Neuronal stem cell (in vitro differentiated cells): ENCODE data around the gene NFE2L3.

Experiments used
- DNase-seq: peaks from one replicate; pipeline ENCODE4 v3.0.0-alpha.2; 2013; ENCODE audit warnings: low spot score
- H2AFZ ChIP-seq: one replicate; pipeline ENCODE4 v1.6.1; 2013; ENCODE audit warnings: mild to moderate bottlenecking, low read length, inconsistent platforms
- H2AK5ac ChIP-seq: 2 replicates; pipeline ENCODE4 v1.6.1; 2013; ENCODE audit warnings: low read depth, mild to moderate bottlenecking, inconsistent platforms, low read length, moderate library complexity, mixed read lengths
- H2BK120ac ChIP-seq: 2 replicates; pipeline ENCODE4 v1.6.1; 2013; ENCODE audit warnings: low read depth, mild to moderate bottlenecking, inconsistent platforms, low read length, moderate library complexity, mixed read lengths
- H2BK12ac ChIP-seq: one replicate; pipeline ENCODE4 v1.6.1; 2013; ENCODE audit warnings: low read length, inconsistent platforms
- H2BK15ac ChIP-seq: 2 replicates; pipeline ENCODE4 v1.6.1; 2013; ENCODE audit warnings: mild to moderate bottlenecking, low read length, inconsistent platforms, mixed read lengths
- H2BK5ac ChIP-seq: one replicate; pipeline ENCODE4 v1.6.1; 2013; ENCODE audit warnings: inconsistent platforms, mild to moderate bottlenecking, low read length, moderate library complexity
- H3K14ac ChIP-seq: one replicate; pipeline ENCODE4 v1.6.1; 2013; ENCODE audit warnings: low read length, inconsistent platforms
- H3K18ac ChIP-seq: 2 replicates; pipeline ENCODE4 v1.6.1; 2013; ENCODE audit warnings: low read length, inconsistent platforms
- H3K23ac ChIP-seq: 2 replicates; pipeline ENCODE4 v1.6.1; 2013; ENCODE audit warnings: low read depth, mild to moderate bottlenecking, mixed read lengths, low read length, inconsistent platforms; ENCODE audit not compliant: poor library complexity
- H3K27ac ChIP-seq: replicated peaks from 3 replicates; pipeline ENCODE4 v1.5.1; 2013; ENCODE audit warnings: low read length, inconsistent platforms
- H3K27me3 ChIP-seq, 3 experiments: 2 replicates each; pipeline ENCODE4 v1.6.1; 2013; ENCODE audit warnings: low read length in 3 of 3, mild to moderate bottlenecking in 2 of 3, inconsistent platforms in 1 of 3, low read depth in 1 of 3, mixed read lengths in 1 of 3, moderate library complexity in 1 of 3; ENCODE audit not compliant: control insufficient read depth in 3 of 3, insufficient read depth in 3 of 3
- H3K36me3 ChIP-seq, 2 donors: replicated peaks in 1 of 2; 2 replicates each; pipeline ENCODE4 v1.6.1; 2013; ENCODE audit warnings: low read length in 2 of 2; ENCODE audit not compliant: control insufficient read depth in 2 of 2, insufficient read depth in 2 of 2
- H3K4ac ChIP-seq: 2 replicates; pipeline ENCODE4 v1.6.1; 2013; ENCODE audit warnings: inconsistent platforms, mild to moderate bottlenecking, low read length, moderate library complexity
- H3K4me1 ChIP-seq, 2 donors: 1 replicate in 1 of 2; 2 replicates in 1 of 2; pipeline ENCODE4 v1.6.1; 2013; ENCODE audit warnings: low read length in 2 of 2, low read depth in 1 of 2; ENCODE audit not compliant: control insufficient read depth in 2 of 2, insufficient read depth in 1 of 2
- H3K4me2 ChIP-seq: one replicate; pipeline ENCODE4 v1.6.1; 2013; ENCODE audit warnings: mild to moderate bottlenecking, low read length, inconsistent platforms; ENCODE audit not compliant: insufficient read depth, poor library complexity, severe bottlenecking
- H3K4me3 ChIP-seq, 2 donors: 2 replicates each; pipeline ENCODE4 v1.5.1; 2013; ENCODE audit warnings: low read length in 2 of 2, mild to moderate bottlenecking in 2 of 2, inconsistent platforms in 1 of 2, moderate library complexity in 1 of 2
- H3K79me1 ChIP-seq: one replicate; pipeline ENCODE4 v1.6.1; 2013; ENCODE audit warnings: low read depth, mild to moderate bottlenecking, inconsistent platforms, low read length, moderate library complexity
- H3K9ac ChIP-seq: one replicate; pipeline ENCODE4 v1.6.1; 2013; ENCODE audit warnings: mild to moderate bottlenecking, low read depth, low read length, inconsistent platforms; ENCODE audit not compliant: poor library complexity
- H3K9me3 ChIP-seq, 2 donors: replicated peaks in 1 of 2; 2 replicates each; pipeline versions ENCODE3 to v1.6.1; 2013; ENCODE audit warnings: low read length in 2 of 2, mild to moderate bottlenecking in 2 of 2, inconsistent platforms in 1 of 2, low read depth in 1 of 2, mixed read lengths in 1 of 2, moderate library complexity in 1 of 2; ENCODE audit not compliant: control insufficient read depth in 2 of 2, insufficient read depth in 1 of 2
- H4K8ac ChIP-seq: one replicate; pipeline ENCODE4 v1.6.1; 2013; ENCODE audit warnings: low read depth, mild to moderate bottlenecking, inconsistent platforms, low read length, moderate library complexity
- H4K91ac ChIP-seq: one replicate; pipeline ENCODE4 v1.6.1; 2013; ENCODE audit warnings: low read length, low read depth, mild to moderate bottlenecking, inconsistent platforms; ENCODE audit not compliant: poor library complexity
- WGBS, 2 donors: extraction: QIAGEN DNeasy Blood & Tissue Kit; methylation state at CpG; one replicate each; pipeline ENCODE4 v1.1.7; 2013; ENCODE audit warnings: missing lambda C conversion rate in 2 of 2, mixed read lengths in 1 of 2; ENCODE audit not compliant: insufficient read length in 2 of 2, insufficient replicate concordance in 1 of 2; ENCODE audit errors: extremely low coverage in 2 of 2; 5-methylcytosine and 5-hydroxymethylcytosine counted together

The NFE2L3 gene

DNA sequence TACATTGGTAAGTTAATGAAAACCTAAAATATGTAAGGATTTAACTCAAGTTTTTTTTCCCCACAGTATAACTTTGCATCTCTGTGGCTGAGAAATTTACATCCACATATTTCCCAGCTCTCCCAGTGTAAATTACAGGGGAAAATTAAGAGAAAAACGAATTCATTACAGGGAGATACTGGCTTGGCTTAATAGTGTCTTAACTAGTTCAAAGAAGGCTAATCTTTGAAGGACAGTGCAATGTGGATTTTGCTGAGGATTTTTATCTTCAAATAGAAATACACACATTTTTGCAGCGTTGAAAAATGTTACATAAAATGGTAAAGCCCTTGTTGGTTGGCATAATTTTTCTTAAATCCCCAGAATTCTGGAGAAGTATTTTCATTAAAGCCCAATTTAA, 51.0 kb downstream of the NFE2L3 start:
- Histone ChIP-seq H3K4me1 (peaks cover 0 to 3% of the 10 kb centered on the region in 2 donors), H3K23ac (no peak overlapping the region), H3K14ac (no peak overlapping the region), H2BK5ac (no peak overlapping the region), H3K4me3 (peak overlapping the region; percentile 57 to 85), H2BK12ac (no peak overlapping the region), H2BK120ac (no peak overlapping the region), H2AK5ac (no peak overlapping the region), H3K27me3 (no peaks in the 10 kb centered on the region), H3K18ac (no peak overlapping the region), H3K36me3 (peaks cover 10 to 69% of the 10 kb centered on the region in 2 donors), H3K27ac (no peak overlapping the region), H3K9me3 (no peaks in the 10 kb centered on the region), H3K4ac (no peak overlapping the region), H3K4me2 (peak overlapping the region; percentile 12), H3K9ac (no peak overlapping the region), H2BK15ac (no peak overlapping the region), H4K91ac (no peak overlapping the region), H3K79me1 (peaks cover 6% of the 10 kb centered on the region), H4K8ac (no peak overlapping the region), H2AFZ (no peak overlapping the region)
- no peak for DNase-seq
- WGBS, 2 donors, result no CpG with 5 or more reads among the region's 2 CpGs

DNA sequence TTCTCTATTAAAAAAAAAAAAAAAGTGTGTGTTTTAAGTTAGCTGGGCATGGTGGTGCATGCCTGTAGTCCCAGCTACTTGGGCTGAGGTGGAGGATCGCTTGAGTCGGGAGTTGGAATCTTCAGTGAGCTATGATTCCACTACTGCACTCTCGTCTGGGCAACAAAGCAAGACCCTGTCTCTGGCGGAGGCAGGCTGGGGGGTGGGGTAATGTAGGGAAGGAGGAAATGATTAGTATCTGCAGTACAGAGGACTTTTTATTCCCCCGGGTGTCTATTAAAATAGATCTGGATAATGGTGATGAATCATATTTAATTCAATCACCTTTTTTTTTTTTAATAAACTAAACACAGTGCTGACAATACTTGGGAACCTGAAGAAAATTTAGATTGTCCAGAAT, 56.0 kb downstream of the NFE2L3 start:
- Histone ChIP-seq H2AFZ (no peak overlapping the region), H3K23ac (no peak overlapping the region), H3K4me1 (peaks cover 0 to 3% of the 10 kb centered on the region in 2 donors), H2AK5ac (no peak overlapping the region), H3K27ac (no peak overlapping the region), H3K4me2 (no peak overlapping the region), H3K4me3 (no peak overlapping the region), H3K4ac (no peak overlapping the region), H3K14ac (no peak overlapping the region), H3K18ac (no peak overlapping the region), H4K8ac (no peak overlapping the region), H3K79me1 (peaks cover 4% of the 10 kb centered on the region), H3K9me3 (peaks cover 0 to 3% of the 10 kb centered on the region in 2 donors), H3K27me3 (no peaks in the 10 kb centered on the region), H2BK15ac (no peak overlapping the region), H4K91ac (no peak overlapping the region), H2BK5ac (no peak overlapping the region), H3K9ac (no peak overlapping the region), H3K36me3 (peaks cover 16 to 100% of the 10 kb centered on the region in 2 donors), H2BK120ac (no peak overlapping the region), H2BK12ac (no peak overlapping the region)
- WGBS, 2 donors, result no CpG with 5 or more reads among the region's 5 CpGs
- DNase-seq, result no peak

DNA sequence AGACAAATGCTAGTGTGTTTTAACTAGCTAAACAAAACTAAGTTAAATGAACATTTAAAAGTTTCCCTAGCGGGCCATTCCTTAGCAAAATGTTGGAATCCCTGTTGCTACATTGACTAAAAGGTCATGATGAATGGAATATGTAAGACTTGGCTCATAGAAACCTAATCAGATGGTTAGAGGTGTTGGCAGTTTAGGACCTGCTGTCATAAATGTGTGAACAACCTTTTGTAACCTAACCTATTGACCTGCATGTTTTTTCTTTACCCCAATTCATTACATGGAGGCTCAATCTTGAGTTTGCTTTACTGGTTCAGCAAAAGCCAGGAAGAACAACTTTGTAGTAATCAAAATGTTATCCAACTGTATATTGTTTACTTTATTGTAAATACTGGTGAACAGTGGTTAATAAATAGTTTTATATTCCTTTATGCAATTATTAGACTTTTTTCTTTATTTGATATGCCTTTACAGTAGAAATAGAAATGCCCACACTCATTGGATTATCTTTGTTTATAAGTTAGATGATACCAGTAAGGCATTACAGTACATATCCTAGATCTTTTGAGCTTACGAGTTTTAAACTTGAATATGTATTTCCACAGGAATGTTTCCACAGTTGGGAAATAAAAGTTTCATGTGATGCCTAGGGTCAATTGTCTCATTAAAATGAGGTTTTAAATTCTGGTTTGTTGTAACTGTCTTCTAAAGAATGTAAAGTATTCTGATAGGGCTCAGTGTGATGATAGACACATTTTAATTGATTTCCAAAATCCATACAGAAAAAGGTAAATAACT, 61.1 kb downstream of the NFE2L3 start:
- Histone ChIP-seq H3K9me3 (peaks cover 0 to 3% of the 10 kb centered on the region in 2 donors), H2BK15ac (no peak overlapping the region), H3K4ac (no peak overlapping the region), H3K23ac (no peak overlapping the region), H2AK5ac (no peak overlapping the region), H3K79me1 (peaks cover 3% of the 10 kb centered on the region), H3K36me3 (peaks cover 8 to 58% of the 10 kb centered on the region in 2 donors), H3K18ac (no peak overlapping the region), H2BK120ac (no peak overlapping the region), H2BK5ac (no peak overlapping the region), H3K27ac (no peak overlapping the region), H3K14ac (no peak overlapping the region), H3K9ac (no peak overlapping the region), H4K91ac (no peak overlapping the region), H3K27me3 (no peaks in the 10 kb centered on the region), H4K8ac (no peak overlapping the region), H2AFZ (no peak overlapping the region), H3K4me1 (no peaks in the 10 kb centered on the region), H2BK12ac (no peak overlapping the region), H3K4me3 (no peak overlapping the region), H3K4me2 (no peak overlapping the region)
- WGBS, 2 donors, result no CpG with 5 or more reads among the region's 2 CpGs
- DNase-seq, result no peak

DNA sequence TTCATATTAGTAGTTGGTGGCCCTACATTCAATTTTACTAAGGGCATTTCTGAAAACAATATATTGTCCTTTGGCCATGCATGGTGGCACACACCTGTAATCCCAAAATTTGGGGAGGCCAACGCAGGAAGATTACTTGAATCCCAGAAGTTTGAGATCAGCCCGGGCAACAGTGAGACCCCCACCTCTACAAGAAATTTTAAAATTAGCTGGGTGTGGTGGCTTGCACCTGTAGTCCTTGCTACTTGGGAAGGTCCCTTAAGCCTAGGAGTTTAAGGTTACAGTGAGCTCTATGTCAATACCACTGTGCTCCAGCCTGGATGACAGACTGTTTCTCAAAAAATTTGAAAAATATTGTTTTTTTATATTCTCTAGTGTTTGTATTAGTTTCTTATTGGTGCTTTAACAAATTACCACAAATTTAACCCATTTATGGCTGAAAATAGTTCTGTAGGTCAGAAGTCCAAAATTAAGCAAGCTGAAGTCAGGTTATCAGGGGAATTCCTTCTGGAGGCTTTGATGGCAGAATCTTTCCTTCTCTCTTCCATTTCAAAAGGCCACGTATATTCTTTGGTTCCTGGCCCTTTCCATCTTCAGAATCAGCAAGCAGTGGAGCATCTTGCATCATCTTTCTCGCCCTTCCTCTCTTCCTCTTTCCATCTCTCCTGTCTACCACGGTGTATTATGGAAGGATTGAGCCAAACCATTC, 62.0 kb downstream of the NFE2L3 start:
- H2BK15ac ChIP-seq, result no peak overlapping the region
- peaks cover 8 to 49% of the 10 kb centered on the region in 2 donors for H3K36me3 ChIP-seq
- H3K4me1 ChIP-seq, result no peaks in the 10 kb centered on the region
- no peak overlapping the region for H3K4ac ChIP-seq
- no peaks in the 10 kb centered on the region for H3K27me3 ChIP-seq
- no peak overlapping the region for H4K8ac ChIP-seq
- H3K14ac ChIP-seq, result no peak overlapping the region
- H3K18ac ChIP-seq, result no peak overlapping the region
- no peak overlapping the region for H4K91ac ChIP-seq
- H3K9ac ChIP-seq, result no peak overlapping the region
- no CpG with 5 or more reads among the region's 5 CpGs for WGBS, 2 donors
- H3K23ac ChIP-seq, result no peak overlapping the region
- H3K27ac ChIP-seq, result no peak overlapping the region
- H2AFZ ChIP-seq, result no peak overlapping the region
- H3K79me1 ChIP-seq, result peaks cover 3% of the 10 kb centered on the region
- no peak overlapping the region for H2BK120ac ChIP-seq
- H3K4me3 ChIP-seq, result no peak overlapping the region
- H2AK5ac ChIP-seq, result no peak overlapping the region
- no peak for DNase-seq
- peaks cover 0 to 3% of the 10 kb centered on the region in 2 donors for H3K9me3 ChIP-seq
- no peak overlapping the region for H3K4me2 ChIP-seq
- no peak overlapping the region for H2BK5ac ChIP-seq
- H2BK12ac ChIP-seq, result no peak overlapping the region
